Endothelial cell of umbilical vein (primary cell): Measurements from ENCODE around the gene PPP1CA. TPM values are rescaled to one million over a fixed set of nuclear protein-coding genes. Genes with fewer than 3 reads are reported as not detected.

Experiments
- BruUV-seq: library from RNA; stranded (reverse); fragments of 400-500 nt; replicated peaks from 2 replicates; lab custom pipeline; 2021; lab: Mats Ljungman, UMichigan
- CTCF ChIA-PET: fragments of 300-600, 350-600 bp; sonication (Branson Sonifier 250); formaldehyde crosslinking; loops from one replicate; lab custom pipeline; 2021; ENCODE audit warnings: antibody characterized with exemption, inconsistent platforms; lab: Charles Lee
- POLR2A ChIA-PET: fragments of 300-600, 350-600 bp; sonication (Branson Sonifier 250); formaldehyde crosslinking; loops from one replicate; lab custom pipeline; 2021; ENCODE audit warnings: antibody characterized with exemption, inconsistent platforms; lab: Charles Lee
- DNase-seq: peaks from one replicate; pipeline ENCODE4 v3.0.0-alpha.2; 2011; ENCODE audit warnings: low read depth, low spot score
- FAIRE-seq: peaks from 2 replicates; lab custom pipeline; 2011; peaks lifted over from hg19 to GRCh38; lab: Jason Lieb, UNC
- H2AFZ ChIP-seq: 2 replicates; pipeline ENCODE4 v1.6.0; 2012; ENCODE audit warnings: low read depth, low read length, control low read depth, inconsistent platforms
- H3K27ac ChIP-seq: 2 replicates; pipeline ENCODE4 v1.5.1; 2011; ENCODE audit warnings: low read depth, mild to moderate bottlenecking, control low read depth, low read length, moderate library complexity; ENCODE audit not compliant: insufficient read depth
- H3K27me3 ChIP-seq, 2 experiments: 2 replicates each; pipeline versions ENCODE4 v1.6.0 to v1.6.1; 2011; ENCODE audit warnings: low read length in 2 of 2, mixed read lengths in 1 of 2; ENCODE audit not compliant: control insufficient read depth in 2 of 2, insufficient read depth in 2 of 2
- H3K36me3 ChIP-seq, 2 experiments: 2 replicates in 1 of 2; 3 replicates in 1 of 2; pipeline ENCODE4 v1.5.1; 2011; ENCODE audit warnings: low read length in 2 of 2, mild to moderate bottlenecking in 1 of 2, moderate library complexity in 1 of 2; ENCODE audit not compliant: control insufficient read depth in 2 of 2, insufficient read depth in 2 of 2; ENCODE audit errors: extremely low read depth in 1 of 2
- H3K4me1 ChIP-seq: 3 replicates; pipeline ENCODE4 v1.5.1; 2011; ENCODE audit warnings: mild to moderate bottlenecking, low read length; ENCODE audit not compliant: control insufficient read depth, insufficient read depth; ENCODE audit errors: extremely low read depth
- H3K4me2 ChIP-seq: 2 replicates; pipeline ENCODE4 v1.6.1; 2011; ENCODE audit warnings: low read length, control low read depth, mixed read lengths; ENCODE audit not compliant: insufficient read depth
- H3K4me3 ChIP-seq, 3 experiments: fragments of 200-600 bp in 1 of 3; sonication (generic), shearing (Covaris generic) in 1 of 3; replicated peaks in 1 of 3; 2 replicates each; pipeline ENCODE4 v1.5.1; 2011 to 2016; ENCODE audit warnings: control low read depth in 3 of 3, low read length in 3 of 3, mild to moderate bottlenecking in 2 of 3, inconsistent platforms in 1 of 3, low read depth in 1 of 3, moderate library complexity in 1 of 3; ENCODE audit not compliant: insufficient read depth in 1 of 3
- H3K79me2 ChIP-seq: 2 replicates; pipeline ENCODE4 v1.6.0; 2012; ENCODE audit warnings: low read length, inconsistent platforms; ENCODE audit not compliant: control insufficient read depth, insufficient read depth
- H3K9ac ChIP-seq: replicated peaks from 2 replicates; pipeline ENCODE3; 2011; ENCODE audit warnings: low read length, control low read depth; ENCODE audit not compliant: insufficient read depth; ENCODE audit errors: extremely low read depth
- H3K9me1 ChIP-seq: replicated peaks from 3 replicates; pipeline ENCODE4 v1.6.0; 2011; ENCODE audit warnings: mild to moderate bottlenecking, low read length; ENCODE audit not compliant: control insufficient read depth, insufficient read depth; ENCODE audit errors: extremely low read depth
- H3K9me3 ChIP-seq: replicated peaks from 2 replicates; pipeline ENCODE4 v1.5.1; 2012; ENCODE audit warnings: low read length, inconsistent platforms; ENCODE audit not compliant: control insufficient read depth, insufficient read depth
- H4K20me1 ChIP-seq: replicated peaks from 2 replicates; pipeline ENCODE3; 2011; ENCODE audit warnings: mild to moderate bottlenecking, low read length; ENCODE audit not compliant: control insufficient read depth, insufficient read depth; ENCODE audit errors: extremely low read depth
- EZH2 ChIP-seq: IDR thresholded peaks from 2 replicates; pipeline ENCODE4 v1.6.1; 2012; ENCODE audit warnings: borderline replicate concordance, low read depth, mild to moderate bottlenecking, moderate library complexity, low read length, inconsistent platforms; ENCODE audit not compliant: severe bottlenecking
- FOS ChIP-seq: IDR thresholded peaks from 2 replicates; pipeline ENCODE4 v1.6.1; 2011; ENCODE audit warnings: mild to moderate bottlenecking, low read length, moderate library complexity, borderline replicate concordance; ENCODE audit not compliant: insufficient read depth
- GATA2 ChIP-seq: IDR thresholded peaks from 2 replicates; pipeline ENCODE4 v1.7.0; 2011; ENCODE audit warnings: low read depth, mild to moderate bottlenecking, moderate library complexity, mixed read lengths, low read length; ENCODE audit not compliant: insufficient read length, insufficient read depth
- JUN ChIP-seq: IDR thresholded peaks from 2 replicates; pipeline ENCODE4 v1.6.1; 2011; ENCODE audit warnings: borderline replicate concordance, low read depth; ENCODE audit not compliant: insufficient read length, insufficient read depth
- MYC ChIP-seq: IDR thresholded peaks from one replicate; pipeline ENCODE4 v1.6.1; 2011; ENCODE audit warnings: mild to moderate bottlenecking, low read depth, low read length
- POLR2A ChIP-seq: IDR thresholded peaks from 2 replicates; pipeline ENCODE4 v1.6.1; 2012; ENCODE audit warnings: low read depth, mild to moderate bottlenecking, control low read depth, low read length
- POLR2AphosphoS5 ChIP-seq: IDR thresholded peaks from 2 replicates; pipeline ENCODE4 v1.6.1; 2012; ENCODE audit warnings: low read depth, mild to moderate bottlenecking, control low read depth, low read length, moderate library complexity; ENCODE audit not compliant: insufficient read depth
- dilution Hi-C: fragments of 300-500 bp; cut with MboI; formaldehyde crosslinking; loops from one replicate; pipeline ENCODE4 v1.15.0; 2019; ENCODE audit warnings: low sequenced_read_pairs; ENCODE audit not compliant: extremely low pct_ligation_motif_present
- intact Hi-C: fragments of 100-400 bp; cut with micrococcal nuclease; formaldehyde crosslinking; loops from one replicate; pipeline ENCODE4 v1.10.0; 2022
- polyA plus RNA-seq, 4 experiments: library from polyadenylated mRNA; depleted of rRNA in 3 of 4; stranded (reverse) in 3 of 4; unstranded in 1 of 4; fragments of >200 nt; gene quantifications; 2 replicates each; pipeline versions ENCODE4 v1.2.1 to v1.2.3, GENCODE V29; 2011 to 2012; ENCODE audit warnings: missing spikeins in 1 of 4
- total RNA-seq: library from RNA; stranded (reverse); gene quantifications from 2 replicates; pipeline ENCODE4 v1.2.3, GENCODE V29; 2021
- TF ChIP-seq, protein P1 (sequence below): IDR thresholded peaks from 2 replicates; pipeline ENCODE4 v1.6.1; 2011; ENCODE audit not compliant: insufficient read depth, insufficient read length
- TF ChIP-seq, protein P2 (sequence below), 2 donors: IDR thresholded peaks; 1 replicate in 1 of 2; 2 replicates in 1 of 2; pipeline ENCODE4 v1.5.1; 2011; ENCODE audit warnings: low read length in 2 of 2, mild to moderate bottlenecking in 2 of 2, moderate library complexity in 2 of 2, control low read depth in 1 of 2, inconsistent platforms in 1 of 2, low read depth in 1 of 2; ENCODE audit not compliant: insufficient read depth in 1 of 2; ENCODE audit errors: extremely low read depth in 1 of 2

PPP1CA gene
- total and polyA plus RNA-seq, 2 donors (not counting 3 experiments of a cell fraction or from before 2014, with no cell fraction given), result 192 to 419 TPM

DNA sequence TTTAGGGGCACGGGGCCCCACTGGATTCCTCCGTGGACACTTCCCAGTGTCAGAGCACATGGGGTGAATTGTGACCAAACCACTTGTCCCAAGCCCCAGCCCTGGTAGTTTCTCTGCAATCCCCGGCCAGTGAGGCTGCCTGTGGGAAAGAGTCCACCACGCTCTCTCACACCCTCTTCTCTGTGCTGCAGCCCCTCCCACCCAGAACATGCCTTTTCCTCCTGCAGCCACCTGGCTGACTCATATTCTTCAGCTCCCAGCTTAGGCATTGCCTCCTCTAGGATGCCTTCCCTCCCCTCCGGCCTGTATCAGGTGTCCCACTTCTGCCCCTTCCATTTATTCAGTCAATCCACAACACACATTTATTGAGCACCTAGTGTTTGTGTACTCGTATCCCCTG, 21.2 kb upstream of the PPP1CA start:
- no peak for DNase-seq
- FAIRE-seq, result no peak
- ChIA-PET CTCF (interaction anchor here (1.4 kb wide), 1 partner anchor 21 kb away, joined by 5 read pairs; the partner anchor contains the start of gene PPP1CA), POLR2A (no interaction called here)
- intact Hi-C loops (no loop called here), dilution Hi-C loops (no loop called here)
- H3K36me3 ChIP-seq, result no peaks in the 10 kb centered on the region
- no peaks in the 10 kb centered on the region for H3K9me3 ChIP-seq
- no peaks in the 10 kb centered on the region for H4K20me1 ChIP-seq
- no peak for TF ChIP-seq JUN
- TF ChIP-seq POLR2A, result no peak
- TF ChIP-seq FOS, result no peak
- TF ChIP-seq, protein P1, sequence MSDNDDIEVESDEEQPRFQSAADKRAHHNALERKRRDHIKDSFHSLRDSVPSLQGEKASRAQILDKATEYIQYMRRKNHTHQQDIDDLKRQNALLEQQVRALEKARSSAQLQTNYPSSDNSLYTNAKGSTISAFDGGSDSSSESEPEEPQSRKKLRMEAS, result no peak
- no peak for TF ChIP-seq POLR2AphosphoS5
- no peak for TF ChIP-seq GATA2
- TF ChIP-seq, protein P2, sequence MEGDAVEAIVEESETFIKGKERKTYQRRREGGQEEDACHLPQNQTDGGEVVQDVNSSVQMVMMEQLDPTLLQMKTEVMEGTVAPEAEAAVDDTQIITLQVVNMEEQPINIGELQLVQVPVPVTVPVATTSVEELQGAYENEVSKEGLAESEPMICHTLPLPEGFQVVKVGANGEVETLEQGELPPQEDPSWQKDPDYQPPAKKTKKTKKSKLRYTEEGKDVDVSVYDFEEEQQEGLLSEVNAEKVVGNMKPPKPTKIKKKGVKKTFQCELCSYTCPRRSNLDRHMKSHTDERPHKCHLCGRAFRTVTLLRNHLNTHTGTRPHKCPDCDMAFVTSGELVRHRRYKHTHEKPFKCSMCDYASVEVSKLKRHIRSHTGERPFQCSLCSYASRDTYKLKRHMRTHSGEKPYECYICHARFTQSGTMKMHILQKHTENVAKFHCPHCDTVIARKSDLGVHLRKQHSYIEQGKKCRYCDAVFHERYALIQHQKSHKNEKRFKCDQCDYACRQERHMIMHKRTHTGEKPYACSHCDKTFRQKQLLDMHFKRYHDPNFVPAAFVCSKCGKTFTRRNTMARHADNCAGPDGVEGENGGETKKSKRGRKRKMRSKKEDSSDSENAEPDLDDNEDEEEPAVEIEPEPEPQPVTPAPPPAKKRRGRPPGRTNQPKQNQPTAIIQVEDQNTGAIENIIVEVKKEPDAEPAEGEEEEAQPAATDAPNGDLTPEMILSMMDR (IDR thresholded peaks at IDR 0.05; ENCODE audit: extremely low read depth in 1 of 2, insufficient read depth in 1 of 2, low read depth in 1 of 2, low read length in 2 of 2), result no peak
- TF ChIP-seq MYC, result no peak
- no peak for TF ChIP-seq EZH2
- peaks cover 4% of the 10 kb centered on the region for H3K4me1 ChIP-seq
- no TSS peak for BruUV-seq
- H3K27ac ChIP-seq, result no peak overlapping the region
- H3K4me2 ChIP-seq, result no peak overlapping the region
- H3K9me1 ChIP-seq, result no peaks in the 10 kb centered on the region
- H3K27me3 ChIP-seq, result no peaks in the 10 kb centered on the region
- no peaks in the 10 kb centered on the region for H3K79me2 ChIP-seq
- no peak overlapping the region for H3K4me3 ChIP-seq
- H3K9ac ChIP-seq, result no peak overlapping the region
- H2AFZ ChIP-seq, result no peak overlapping the region
